SK-N-MC (cell line): ENCODE results near the gene PSMD7.

Experiments
- EZH2 ChIP-seq: fragments of 200-600 bp; sonication (generic); IDR thresholded peaks from one replicate; pipeline ENCODE4 v1.6.1; 2017; ENCODE audit warnings: antibody characterized with exemption
- POLR2AphosphoS5 ChIP-seq: IDR thresholded peaks from 2 replicates; pipeline ENCODE4 v1.6.1; 2012; ENCODE audit warnings: mild to moderate bottlenecking, low read depth, low read length, borderline replicate concordance

- TF ChIP-seq EZH2 (no peak), POLR2AphosphoS5 (no peak)
These were observed 6.3 kb upstream of the PSMD7 start for GRCh38 chr16:74290356-74290755.
